ENCODE data around the gene MINDY4. TPM values are rescaled to one million over a fixed set of nuclear protein-coding genes. Genes with fewer than 3 reads are reported as not detected.

Gene MINDY4
- total and polyA plus RNA-seq, 10 of the 15 experiments (the other 5 are each of a cell fraction or from before 2014, with no cell fraction given) = 0.10 to 0.90 (median 0.40) TPM

- POLR2A ChIA-PET = no interaction called here
- Histone ChIP-seq H4K20me1 (ENCODE audit: control insufficient read depth, insufficient read depth) (no peaks in the 10 kb centered on the region), H3K79me2 (ENCODE audit: control insufficient read depth, insufficient read depth, low read length) (no peaks in the 10 kb centered on the region), H3K4me3 (no peak overlapping the region), H3K4me2 (ENCODE audit: control insufficient read depth, insufficient read depth) (no peak overlapping the region), H3K36me3 (ENCODE audit: control insufficient read depth in 2 of 2, insufficient read depth in 2 of 2, low read length in 1 of 2) (no peaks in the 10 kb centered on the region), H3K27ac (ENCODE audit: control insufficient read depth, insufficient read depth) (no peak overlapping the region), H3K9ac (ENCODE audit: control insufficient read depth, insufficient read depth, low read length) (no peak overlapping the region), H3K9me3 (replicated peaks; ENCODE audit: control insufficient read depth, insufficient read depth, low read length) (no peaks in the 10 kb centered on the region), H3K27me3 (replicated peaks in 1 of 2; ENCODE audit: control insufficient read depth in 2 of 2, insufficient read depth in 2 of 2, low read length in 1 of 2) (no peaks in the 10 kb centered on the region), H2AFZ (ENCODE audit: control insufficient read depth, low read depth, low read length) (no peak overlapping the region), H3K4me1 (ENCODE audit: control insufficient read depth, insufficient read depth, low read length) (no peaks in the 10 kb centered on the region)
- intact Hi-C loops (cut with micrococcal nuclease; ENCODE audit: unreplicated experiment) = no loop called here
- CTCF ChIA-PET = interaction anchor here (1.3 kb wide), 1 partner anchor 195 kb away, joined by 5 read pairs; no protein-coding TSS in a partner anchor
- in situ Hi-C loops (cut with MboI) = no loop called here
- WGBS (ENCODE audit: insufficient coverage, insufficient replicate concordance, low lambda C conversion rate, missing lambda C conversion rate) = 84% methylated on average over 11 of the region's 11 CpGs
- ATAC-seq (no peak), DNase-seq (ENCODE audit: low read depth, low spot score) (no peak), FAIRE-seq (no peak)
- RAD21 ChIA-PET (ENCODE audit: unreplicated experiment) = no interaction called here
- BruUV-seq (replicated peaks) = no TSS peak
- TF ChIP-seq BMI1 (IDR thresholded peaks at IDR 0.05; ENCODE audit: borderline replicate concordance) = no peak
- SMC1A ChIA-PET (ENCODE audit: uncharacterized antibody, unreplicated experiment) = no interaction called here
These were observed 17.6 kb downstream of the MINDY4 start for GRCh38 chr7:30788640-30789333.

GRCh38 chr7:30789334-30789711 is 18.1 kb downstream of the MINDY4 start:
- no peak for FAIRE-seq
- DNase-seq (ENCODE audit: low read depth, low spot score) = no peak
- WGBS (ENCODE audit: insufficient coverage, insufficient replicate concordance, low lambda C conversion rate, missing lambda C conversion rate) = 77% methylated on average over 3 of the region's 3 CpGs
- Histone ChIP-seq H3K27ac (ENCODE audit: control insufficient read depth, insufficient read depth) (no peak overlapping the region), H3K9me3 (replicated peaks; ENCODE audit: control insufficient read depth, insufficient read depth, low read length) (no peaks in the 10 kb centered on the region), H3K9ac (ENCODE audit: control insufficient read depth, insufficient read depth, low read length) (no peak overlapping the region), H3K4me1 (ENCODE audit: control insufficient read depth, insufficient read depth, low read length) (no peaks in the 10 kb centered on the region), H3K36me3 (ENCODE audit: control insufficient read depth in 2 of 2, insufficient read depth in 2 of 2, low read length in 1 of 2) (no peaks in the 10 kb centered on the region), H3K4me2 (ENCODE audit: control insufficient read depth, insufficient read depth) (no peak overlapping the region), H3K79me2 (ENCODE audit: control insufficient read depth, insufficient read depth, low read length) (no peaks in the 10 kb centered on the region), H3K27me3 (replicated peaks in 1 of 2; ENCODE audit: control insufficient read depth in 2 of 2, insufficient read depth in 2 of 2, low read length in 1 of 2) (no peaks in the 10 kb centered on the region), H3K4me3 (no peak overlapping the region), H2AFZ (ENCODE audit: control insufficient read depth, low read depth, low read length) (no peak overlapping the region), H4K20me1 (ENCODE audit: control insufficient read depth, insufficient read depth) (no peaks in the 10 kb centered on the region)
- no TSS peak for BruUV-seq (replicated peaks)
- intact Hi-C loops (cut with micrococcal nuclease; ENCODE audit: unreplicated experiment) = no loop called here
- in situ Hi-C loops (cut with MboI) = no loop called here
- CTCF ChIA-PET = no interaction called here
- POLR2A ChIA-PET = no interaction called here
- no peak for ATAC-seq
- RAD21 ChIA-PET (ENCODE audit: unreplicated experiment) = no interaction called here
- SMC1A ChIA-PET (ENCODE audit: uncharacterized antibody, unreplicated experiment) = no interaction called here
- TF ChIP-seq KDM1A (IDR thresholded peaks at IDR 0.05; ENCODE audit: borderline replicate concordance) = no peak
- no peak for TF ChIP-seq PML (IDR thresholded peaks at IDR 0.05; ENCODE audit: low read length)
- no peak for TF ChIP-seq MAX (IDR thresholded peaks at IDR 0.05; ENCODE audit: low read depth, low read length)
- TF ChIP-seq MEF2A (IDR thresholded peaks at IDR 0.05; ENCODE audit: insufficient read depth, low read depth, low read length) = no peak
- TF ChIP-seq MYB (IDR thresholded peaks at IDR 0.05; ENCODE audit: borderline replicate concordance, low read depth, low read length) = no peak
- no peak for TF ChIP-seq STAT1 (conservative IDR thresholded peaks at IDR 0.05)
- no peak for TF ChIP-seq HDAC6 (IDR thresholded peaks at IDR 0.05; ENCODE audit: unreplicated experiment)
- TF ChIP-seq POU2F2 (IDR thresholded peaks at IDR 0.05; ENCODE audit: borderline replicate concordance, low read depth, low read length) = no peak
- no peak for TF ChIP-seq BACH1 (IDR thresholded peaks at IDR 0.05; ENCODE audit: borderline replicate concordance)
- TF ChIP-seq SMAD1 (IDR thresholded peaks at IDR 0.05; ENCODE audit: low read depth, partially characterized antibody) = no peak
- TF ChIP-seq BCL11A (IDR thresholded peaks at IDR 0.05; ENCODE audit: low read depth, low read length) = no peak
- TF ChIP-seq NR2F1 (conservative IDR thresholded peaks at IDR 0.05) = no peak
- TF ChIP-seq MEF2B (IDR thresholded peaks at IDR 0.05; ENCODE audit: partially characterized antibody, poor library complexity, severe bottlenecking) = no peak
- TF ChIP-seq ZSCAN29 (IDR thresholded peaks at IDR 0.05) = no peak
- TF ChIP-seq HSF1 (IDR thresholded peaks at IDR 0.05; ENCODE audit: low read depth, low read length) = no peak
- TF ChIP-seq IKZF1 (conservative IDR thresholded peaks at IDR 0.05) = no peak
- TF ChIP-seq DPF2 (IDR thresholded peaks at IDR 0.05) = no peak
